Amygdala (tissue), 56 donors: ENCODE data around the gene POLDIP2.

ENCODE experiments used
- DNase-seq, 56 donors: peaks; one replicate each; lab custom pipeline; 2025; lab: John Stamatoyannopoulos, UW

The POLDIP2 gene

GRCh38 chr17:28318759-28319597 lies 38.3 kb downstream of the POLDIP2 start, which contains the start of gene TMEM97:
Gene TMEM97, plus strand, starts transcription at chr17:28319200. Its CDS starts 40 bp downstream, at chr17:28319240.
- DNase-seq: peak; percentile 42 to 98 (median 92)

- DNase-seq: peak in 1 of 56 donors; percentile 20
Measured at GRCh38 chr17:28317966-28318758, 39.2 kb downstream of the POLDIP2 start.

- DNase-seq: no peak
Measured at GRCh38 chr17:28317099-28317965, 40.0 kb downstream of the POLDIP2 start.

GRCh38 chr17:28315846-28316705 lies 41.3 kb downstream of the POLDIP2 start:
- no peak for DNase-seq

- no peak for DNase-seq
Measured at GRCh38 chr17:28313841-28314240, 43.5 kb downstream of the POLDIP2 start.

GRCh38 chr17:28306954-28307401 lies 50.3 kb downstream of the POLDIP2 start:
- DNase-seq: no peak

GRCh38 chr17:28298449-28298848 lies 58.9 kb downstream of the POLDIP2 start:
- DNase-seq: no peak
